ENCODE measurements around the gene MGAT1.
"Not testable (repeated sequence)": the region's sequence is repeated elsewhere in the genome, so short reads cannot be mapped to it uniquely, and the experiment has no call there.

MGAT1 gene

DNA sequence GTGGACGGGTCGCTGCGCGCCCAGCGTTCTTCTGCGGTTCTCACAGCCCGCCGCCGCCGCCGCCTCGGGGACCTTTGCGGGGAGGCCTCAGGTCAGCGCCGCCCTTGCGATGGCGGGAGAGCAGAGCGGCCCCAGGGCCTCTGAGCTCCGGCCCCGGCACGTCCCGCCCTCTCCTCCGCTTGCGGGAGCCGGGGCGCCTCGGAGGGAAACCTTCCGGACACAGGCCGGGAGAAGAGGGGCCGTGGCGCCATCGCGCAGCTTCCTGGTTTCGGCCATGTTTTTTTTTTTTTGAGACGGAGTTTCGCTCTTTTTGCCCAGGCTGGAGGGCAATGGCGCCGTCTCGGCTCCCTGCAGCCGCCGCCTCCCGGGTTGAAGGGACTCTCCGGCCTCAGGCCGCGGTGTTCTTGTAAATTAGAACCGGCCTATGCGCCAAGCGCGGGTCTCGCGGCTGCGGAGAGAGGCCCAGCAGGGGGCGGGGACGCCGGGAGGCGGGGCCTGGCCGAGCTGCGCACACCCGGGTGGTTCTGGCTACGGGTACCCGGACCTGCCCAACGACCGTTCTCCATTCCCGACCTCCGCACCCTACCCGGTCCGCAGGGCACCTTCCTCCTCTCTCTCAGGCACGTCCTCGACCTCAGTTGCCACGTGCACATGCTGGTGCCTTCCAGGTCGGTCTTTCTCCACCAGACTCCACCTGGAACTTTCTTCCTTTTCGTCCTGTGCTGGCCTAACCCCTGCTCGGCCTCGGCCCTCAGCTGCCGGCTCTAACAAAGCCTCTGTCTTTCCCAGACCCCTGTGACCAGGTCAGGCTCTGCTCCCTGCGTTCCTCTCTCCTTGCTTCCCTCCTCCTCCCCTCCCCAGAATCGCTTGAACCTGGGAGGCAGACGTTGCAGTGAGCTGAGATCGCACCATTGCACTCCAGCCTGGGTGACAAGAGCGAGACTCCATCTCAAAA, 28.8 kb upstream of the MGAT1 start:
- peaks cover 39% of the 10 kb centered on the region for H3K79me2 ChIP-seq (ENCODE audit: low read length)
- H3K27ac ChIP-seq (ENCODE audit: low read length): peak overlapping the region; percentile 72

DNA sequence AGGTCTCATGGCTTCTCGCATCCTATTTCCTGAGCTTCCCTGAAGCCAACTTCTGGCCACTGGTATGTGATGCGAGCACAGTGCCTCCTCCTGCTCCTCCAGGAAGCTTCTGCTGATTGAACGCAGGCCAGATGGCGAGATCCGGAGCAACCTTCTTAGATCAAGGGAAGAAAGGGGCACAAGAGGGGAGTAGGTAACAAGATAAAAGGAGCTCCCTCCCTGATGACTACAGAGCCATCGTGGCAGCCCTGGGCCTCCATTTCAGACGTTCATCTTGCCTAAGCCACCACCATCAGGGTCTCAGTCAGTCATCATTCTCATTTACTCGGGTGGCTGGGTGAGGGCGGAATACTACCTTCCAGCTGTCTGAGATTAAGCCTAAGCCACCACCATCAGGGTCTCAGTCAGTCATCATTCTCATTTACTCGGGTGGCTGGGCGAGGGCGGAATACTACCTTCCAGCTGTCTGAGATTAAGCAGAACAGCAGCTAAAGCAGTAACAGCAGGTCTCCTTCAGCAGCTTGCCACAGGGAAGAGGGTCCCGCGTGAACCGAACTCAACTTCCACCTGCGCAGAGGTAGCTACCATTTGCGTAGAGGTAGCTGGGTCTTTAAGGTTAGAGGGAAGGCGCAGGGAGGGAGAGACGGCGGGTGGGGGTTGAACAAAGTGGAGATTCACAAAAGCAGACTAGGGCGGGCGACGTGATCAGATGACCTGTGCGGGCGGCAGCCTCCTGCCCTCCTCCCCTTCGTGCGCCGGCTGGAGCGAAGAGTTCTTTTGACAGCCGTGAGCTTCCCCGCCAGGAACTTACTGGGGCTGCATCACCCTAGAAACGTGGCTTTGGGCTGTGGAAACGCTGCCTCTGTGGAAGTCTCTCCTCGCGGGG, 27.9 kb upstream of the MGAT1 start:
- Histone ChIP-seq H3K27me3 (ENCODE audit: low read depth, low read length) (no peaks in the 10 kb centered on the region), H3K4me3 (ENCODE audit: low read length) (peak overlapping the region; percentile 87), H3K4me1 (ENCODE audit: low read length) (peaks cover 21% of the 10 kb centered on the region), H3K9ac (ENCODE audit: low read length) (peak overlapping the region; percentile 93), H3K79me2 (ENCODE audit: low read length) (peaks cover 39% of the 10 kb centered on the region), H3K27ac (ENCODE audit: low read length) (peak overlapping the region; percentile 72), H2AFZ (ENCODE audit: low read depth, low read length) (no peak overlapping the region), H3K9me3 (ENCODE audit: insufficient read depth, low read length) (no peaks in the 10 kb centered on the region), H4K20me1 (ENCODE audit: insufficient read depth, low read length) (no peaks in the 10 kb centered on the region), H3K4me2 (ENCODE audit: low read length) (peak overlapping the region; percentile 89), H3K36me3 (replicated peaks; ENCODE audit: low read depth, low read length) (peaks cover 27% of the 10 kb centered on the region)
- no peak for TF ChIP-seq EZH2phosphoT487 (IDR thresholded peaks at IDR 0.05; ENCODE audit: low read depth)
- TF ChIP-seq, protein P1, sequence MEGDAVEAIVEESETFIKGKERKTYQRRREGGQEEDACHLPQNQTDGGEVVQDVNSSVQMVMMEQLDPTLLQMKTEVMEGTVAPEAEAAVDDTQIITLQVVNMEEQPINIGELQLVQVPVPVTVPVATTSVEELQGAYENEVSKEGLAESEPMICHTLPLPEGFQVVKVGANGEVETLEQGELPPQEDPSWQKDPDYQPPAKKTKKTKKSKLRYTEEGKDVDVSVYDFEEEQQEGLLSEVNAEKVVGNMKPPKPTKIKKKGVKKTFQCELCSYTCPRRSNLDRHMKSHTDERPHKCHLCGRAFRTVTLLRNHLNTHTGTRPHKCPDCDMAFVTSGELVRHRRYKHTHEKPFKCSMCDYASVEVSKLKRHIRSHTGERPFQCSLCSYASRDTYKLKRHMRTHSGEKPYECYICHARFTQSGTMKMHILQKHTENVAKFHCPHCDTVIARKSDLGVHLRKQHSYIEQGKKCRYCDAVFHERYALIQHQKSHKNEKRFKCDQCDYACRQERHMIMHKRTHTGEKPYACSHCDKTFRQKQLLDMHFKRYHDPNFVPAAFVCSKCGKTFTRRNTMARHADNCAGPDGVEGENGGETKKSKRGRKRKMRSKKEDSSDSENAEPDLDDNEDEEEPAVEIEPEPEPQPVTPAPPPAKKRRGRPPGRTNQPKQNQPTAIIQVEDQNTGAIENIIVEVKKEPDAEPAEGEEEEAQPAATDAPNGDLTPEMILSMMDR (IDR thresholded peaks at IDR 0.05; ENCODE audit: low read depth, low read length): no peak

More for the DNA sequence above, 28.8 kb upstream of the MGAT1 start:
- Histone ChIP-seq H4K20me1 (ENCODE audit: insufficient read depth, low read length) (no peaks in the 10 kb centered on the region), H3K27me3 (ENCODE audit: low read depth, low read length) (no peaks in the 10 kb centered on the region), H3K4me1 (ENCODE audit: low read length) (peaks cover 21% of the 10 kb centered on the region), H2AFZ (ENCODE audit: low read depth, low read length) (peak overlapping the region; percentile 43), H3K9me3 (ENCODE audit: insufficient read depth, low read length) (no peaks in the 10 kb centered on the region), H3K4me3 (ENCODE audit: low read length) (peak overlapping the region; percentile 87), H3K4me2 (ENCODE audit: low read length) (peak overlapping the region; percentile 89), H3K9ac (ENCODE audit: low read length) (peak overlapping the region; percentile 93), H3K36me3 (replicated peaks; ENCODE audit: low read depth, low read length) (peaks cover 33% of the 10 kb centered on the region)
- TF ChIP-seq, protein P1 (IDR thresholded peaks at IDR 0.05; ENCODE audit: low read depth, low read length): no peak
- TF ChIP-seq EZH2phosphoT487 (IDR thresholded peaks at IDR 0.05; ENCODE audit: low read depth): no peak

DNA sequence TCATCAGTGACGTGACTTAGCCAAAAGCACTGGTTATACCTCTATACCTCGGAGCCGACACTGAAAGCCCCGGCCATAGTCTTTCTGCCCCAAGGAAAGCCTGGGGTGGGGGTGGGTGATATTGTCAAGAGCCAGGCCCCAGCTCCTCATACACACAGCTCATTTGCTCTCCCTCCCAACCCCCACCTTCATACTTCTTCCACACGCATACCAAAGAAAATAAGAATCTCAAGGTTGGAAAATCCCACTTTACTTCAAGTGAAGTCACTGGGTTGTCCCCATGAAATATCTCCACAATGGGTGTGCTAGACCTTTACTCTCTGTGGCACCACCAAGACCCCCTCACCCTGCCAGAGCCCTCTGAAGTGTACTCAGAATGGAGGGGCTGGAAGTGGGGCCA, 27.1 kb upstream of the MGAT1 start:
- Histone ChIP-seq H3K9ac (ENCODE audit: low read length) (no peak overlapping the region), H2AFZ (ENCODE audit: low read depth, low read length) (no peak overlapping the region), H3K4me2 (ENCODE audit: low read length) (peak overlapping the region; percentile 89), H3K27ac (ENCODE audit: low read length) (no peak overlapping the region), H3K36me3 (replicated peaks; ENCODE audit: low read depth, low read length) (peaks cover 20% of the 10 kb centered on the region), H3K4me1 (ENCODE audit: low read length) (peaks cover 21% of the 10 kb centered on the region), H3K4me3 (ENCODE audit: low read length) (peak overlapping the region; percentile 87; the same call in 1 of the 2 replicates), H4K20me1 (ENCODE audit: insufficient read depth, low read length) (no peaks in the 10 kb centered on the region), H3K79me2 (ENCODE audit: low read length) (peaks cover 39% of the 10 kb centered on the region), H3K27me3 (ENCODE audit: low read depth, low read length) (no peaks in the 10 kb centered on the region), H3K9me3 (ENCODE audit: insufficient read depth, low read length) (no peaks in the 10 kb centered on the region)
- TF ChIP-seq, protein P1 (IDR thresholded peaks at IDR 0.05; ENCODE audit: low read depth, low read length): no peak
- TF ChIP-seq EZH2phosphoT487 (IDR thresholded peaks at IDR 0.05; ENCODE audit: low read depth): no peak

DNA sequence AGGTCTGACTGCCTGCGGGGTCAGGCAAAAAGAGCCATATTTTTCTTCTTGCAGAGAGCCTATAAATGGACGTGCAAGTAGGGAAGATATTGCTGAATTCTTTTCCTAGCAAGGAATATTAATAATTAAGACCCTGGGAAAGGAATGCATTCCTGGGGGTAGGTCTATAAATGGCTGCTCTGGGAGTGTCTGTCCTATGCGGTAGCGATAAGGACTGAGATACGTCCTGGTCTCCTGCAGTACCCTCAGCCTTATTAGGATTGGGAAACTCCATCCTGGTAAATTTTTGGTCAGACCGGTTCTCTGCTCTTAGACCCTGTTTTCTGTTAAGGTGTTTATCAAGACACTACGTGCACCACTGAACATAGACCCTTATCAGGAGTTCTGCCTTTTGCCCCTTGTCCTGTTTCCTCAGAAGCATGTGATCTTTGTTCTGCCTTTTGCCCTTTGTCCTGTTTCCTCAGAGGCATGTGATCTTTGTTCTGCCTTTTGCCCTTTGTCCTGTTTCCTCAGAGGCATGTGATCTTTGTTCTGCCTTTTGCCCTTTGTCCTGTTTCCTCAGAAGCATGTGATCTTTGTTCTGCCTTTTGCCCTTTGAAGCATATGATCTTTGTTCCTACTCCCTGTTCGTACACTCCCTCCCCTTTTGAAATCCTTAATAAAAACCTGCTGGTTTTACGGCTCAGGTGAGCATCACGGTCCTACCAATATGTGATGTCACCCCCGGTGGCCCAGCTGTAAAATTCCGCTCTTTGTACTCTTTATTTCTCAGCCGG, 26.3 kb upstream of the MGAT1 start:
- not testable (repeated sequence) for H2AFZ ChIP-seq (ENCODE audit: low read depth, low read length)

DNA sequence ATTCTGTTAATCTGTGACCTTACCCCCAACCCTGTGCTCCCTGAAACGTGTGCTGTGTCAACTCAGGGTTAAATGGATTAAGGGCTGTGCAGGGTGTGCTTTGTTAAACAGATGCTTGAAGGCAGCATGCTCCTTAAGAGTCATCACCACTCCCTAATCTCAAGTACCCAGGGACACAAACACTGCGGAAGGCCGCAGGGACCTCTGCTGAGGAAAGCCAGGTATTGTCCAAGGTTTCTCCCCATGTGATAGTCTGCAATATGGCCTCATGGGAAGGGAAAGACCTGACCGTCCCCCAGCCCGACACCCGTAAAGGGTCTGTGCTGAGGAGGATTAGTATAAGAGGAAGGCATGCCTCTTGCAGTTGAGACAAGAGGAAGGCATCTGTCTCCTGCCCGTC, 24.8 kb upstream of the MGAT1 start:
- not testable (repeated sequence) for H3K4me3 ChIP-seq (ENCODE audit: low read length); H3K27ac ChIP-seq (ENCODE audit: low read length); H3K9me3 ChIP-seq (ENCODE audit: insufficient read depth, low read length)

More for the DNA sequence above, 26.3 kb upstream of the MGAT1 start:
- not testable (repeated sequence) for H4K20me1 ChIP-seq (ENCODE audit: insufficient read depth, low read length); H3K27ac ChIP-seq (ENCODE audit: low read length); H3K4me2 ChIP-seq (ENCODE audit: low read length); H3K4me3 ChIP-seq (ENCODE audit: low read length); H3K9me3 ChIP-seq (ENCODE audit: insufficient read depth, low read length); H3K9ac ChIP-seq (ENCODE audit: low read length); H3K27me3 ChIP-seq (ENCODE audit: low read depth, low read length)
- peaks cover 21% of the 10 kb centered on the region for H3K4me1 ChIP-seq (ENCODE audit: low read length)
- H3K79me2 ChIP-seq (ENCODE audit: low read length): peaks cover 38% of the 10 kb centered on the region
- H3K36me3 ChIP-seq (replicated peaks; ENCODE audit: low read depth, low read length): peaks cover 12% of the 10 kb centered on the region

More for the DNA sequence above, 24.8 kb upstream of the MGAT1 start:
- H3K4me2 ChIP-seq (ENCODE audit: low read length); H3K9ac ChIP-seq (ENCODE audit: low read length); H2AFZ ChIP-seq (ENCODE audit: low read depth, low read length); H4K20me1 ChIP-seq (ENCODE audit: insufficient read depth, low read length); H3K27me3 ChIP-seq (ENCODE audit: low read depth, low read length); H3K4me1 ChIP-seq (ENCODE audit: low read length): not testable (repeated sequence)
- Histone ChIP-seq H3K79me2 (ENCODE audit: low read length) (peaks cover 25% of the 10 kb centered on the region), H3K36me3 (replicated peaks; ENCODE audit: low read depth, low read length) (peaks cover 12% of the 10 kb centered on the region)

All from OCI-LY3 (cell line).